NOMO-1 treated with DMSO at 0.1 percent for 48 hours (cell line): Measurements from ENCODE around the gene ART1.
"Not testable (repeated sequence)": the region's sequence is repeated elsewhere in the genome, so short reads cannot be mapped to it uniquely, and the experiment has no call there.

Experiments
- DNase-seq: peaks from one replicate; lab custom pipeline; 2025; ENCODE audit not compliant: unreplicated experiment; lab: John Stamatoyannopoulos, UW

The ART1 gene

DNA sequence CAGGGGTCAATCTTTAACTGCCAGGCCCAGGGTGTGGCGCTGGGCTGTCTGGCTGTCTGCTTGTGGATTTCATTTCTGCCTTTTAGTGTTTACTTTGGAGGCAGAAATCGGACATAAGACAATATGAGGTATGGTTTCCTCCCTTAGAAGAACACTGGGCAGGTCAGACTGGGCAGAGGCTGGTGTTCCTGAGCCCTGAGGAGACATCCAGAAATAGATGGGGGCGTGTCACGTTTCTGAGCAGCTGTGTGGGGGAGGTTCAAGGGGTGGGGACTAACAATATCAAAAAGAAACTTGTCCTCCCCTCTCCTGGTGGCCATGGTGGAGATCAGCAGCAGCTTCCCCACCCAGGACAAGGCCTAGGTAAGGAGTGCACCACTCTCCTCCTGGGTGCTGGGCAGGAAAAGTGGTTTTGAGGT lies at the start of gene ART1:
Gene ART1, plus strand, starts transcription at position 312 of the 419 bp plus-strand sequence. CDS start 14,086 bp downstream, outside the sequence.
- DNase-seq: no peak

- not testable (repeated sequence) for DNase-seq
Observed at GRCh38 chr11:3597743-3598142, 47.2 kb upstream of the ART1 start.

GRCh38 chr11:3600201-3600600 lies 44.7 kb upstream of the ART1 start:
- not testable (repeated sequence) for DNase-seq

GRCh38 chr11:3604167-3604566 lies 40.8 kb upstream of the ART1 start:
- no peak for DNase-seq

GRCh38 chr11:3605283-3605662 lies 39.7 kb upstream of the ART1 start:
- no peak for DNase-seq

- DNase-seq: no peak
Observed at GRCh38 chr11:3605771-3606203, 39.1 kb upstream of the ART1 start.

- no peak for DNase-seq
Observed at GRCh38 chr11:3609416-3610265, 35.3 kb upstream of the ART1 start.

DNA sequence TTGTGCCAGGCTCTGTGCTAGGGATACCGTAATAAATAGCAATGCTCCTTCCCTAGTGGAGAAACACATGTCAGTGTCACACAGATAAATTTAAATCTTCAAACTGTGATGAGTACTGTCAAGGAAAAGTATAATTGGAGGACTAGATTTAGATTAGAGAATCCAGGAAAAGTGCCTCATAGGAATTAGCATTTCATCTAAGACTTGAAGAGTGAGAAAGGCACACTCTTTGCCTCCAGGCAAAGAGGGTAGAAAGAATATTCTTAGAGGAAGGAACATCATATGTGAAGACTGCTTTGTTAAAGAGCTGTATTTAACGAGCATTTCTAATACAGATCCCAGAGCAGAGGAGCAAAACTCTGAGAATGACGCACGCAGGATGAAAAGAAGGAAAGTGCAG lies 34.1 kb upstream of the ART1 start:
- no peak for DNase-seq

- no peak for DNase-seq
Observed at GRCh38 chr11:3611976-3612678, 32.8 kb upstream of the ART1 start.

- DNase-seq: peak; percentile 67
Observed at GRCh38 chr11:3613998-3614741, 30.8 kb upstream of the ART1 start.

DNA sequence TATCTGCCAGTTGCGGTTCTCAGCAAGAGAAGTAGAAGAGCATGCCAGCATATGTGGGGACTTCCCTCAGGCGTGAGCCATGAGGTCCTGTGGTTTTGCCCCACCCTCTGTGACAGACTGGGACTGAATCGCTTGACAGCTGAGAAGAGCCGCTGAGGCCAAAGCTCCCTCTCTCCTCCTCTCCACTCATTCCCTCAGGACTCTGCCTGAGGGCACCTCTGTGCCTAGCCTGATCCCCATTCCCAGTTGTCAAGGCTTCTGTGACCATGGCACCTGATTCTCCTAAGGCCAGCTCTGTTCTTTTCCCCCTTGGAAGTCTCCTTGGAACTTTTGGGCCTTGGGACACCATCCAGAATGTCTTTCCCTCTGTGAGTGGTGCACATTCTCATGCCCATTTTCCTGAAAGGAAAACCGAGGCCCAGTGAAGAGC lies 30.2 kb upstream of the ART1 start:
- DNase-seq: peak; percentile 84

DNA sequence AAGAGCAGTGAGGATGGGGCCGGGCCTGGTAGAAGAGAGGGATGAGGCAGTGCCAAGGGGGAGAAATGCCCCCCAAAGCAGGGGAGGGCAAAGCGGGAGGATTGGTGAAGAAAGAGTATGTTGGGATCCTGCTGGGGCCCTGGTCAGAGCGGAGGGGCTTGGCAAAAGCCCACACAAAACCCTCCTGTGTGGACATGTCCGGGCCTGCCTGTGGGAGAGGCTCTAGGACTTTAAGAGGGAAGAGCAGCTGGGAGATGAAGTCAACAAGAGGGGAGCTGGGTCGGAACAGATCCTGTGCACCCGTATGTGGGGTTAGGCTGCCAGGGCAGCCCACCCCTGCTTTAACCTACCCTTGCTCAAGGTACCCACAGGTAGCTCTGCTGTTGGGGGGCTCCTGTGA lies 28.9 kb upstream of the ART1 start:
- DNase-seq: no peak

DNA sequence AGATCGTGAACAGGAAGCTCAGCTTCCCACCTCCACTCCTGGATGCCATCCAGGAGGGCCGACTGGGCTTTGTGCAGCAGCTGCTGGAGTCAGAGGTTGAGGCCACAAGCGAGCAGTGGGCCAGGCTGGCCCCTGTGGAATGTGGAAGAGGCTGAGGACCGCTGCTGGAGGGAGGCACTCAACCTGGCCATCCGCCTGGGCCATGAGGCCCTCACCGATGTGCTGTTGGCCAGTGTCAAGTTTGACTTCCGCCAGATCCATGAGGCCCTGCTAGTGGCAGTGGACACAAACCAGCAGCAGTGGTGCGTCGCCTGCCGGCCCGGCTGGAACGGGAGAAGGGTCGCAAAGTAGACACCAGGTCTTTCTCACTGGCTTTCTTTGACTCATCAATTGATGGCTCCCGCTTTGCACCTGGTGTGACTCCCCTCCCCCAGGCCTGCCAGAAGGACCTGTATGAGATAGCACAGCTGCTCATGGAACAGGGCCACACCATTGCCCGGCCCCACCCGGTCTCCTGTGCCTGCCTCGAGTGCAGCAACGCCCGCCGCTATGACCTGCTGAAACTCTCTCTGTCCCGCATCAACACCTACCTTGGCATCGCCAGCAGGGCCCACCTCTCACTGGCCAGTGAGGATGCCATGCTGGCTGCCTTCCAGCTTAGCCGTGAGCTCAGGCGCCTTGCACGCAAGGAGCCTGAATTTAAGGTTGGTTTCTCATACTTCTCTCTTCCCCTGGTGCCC lies 28.0 kb upstream of the ART1 start:
- no peak for DNase-seq

DNA sequence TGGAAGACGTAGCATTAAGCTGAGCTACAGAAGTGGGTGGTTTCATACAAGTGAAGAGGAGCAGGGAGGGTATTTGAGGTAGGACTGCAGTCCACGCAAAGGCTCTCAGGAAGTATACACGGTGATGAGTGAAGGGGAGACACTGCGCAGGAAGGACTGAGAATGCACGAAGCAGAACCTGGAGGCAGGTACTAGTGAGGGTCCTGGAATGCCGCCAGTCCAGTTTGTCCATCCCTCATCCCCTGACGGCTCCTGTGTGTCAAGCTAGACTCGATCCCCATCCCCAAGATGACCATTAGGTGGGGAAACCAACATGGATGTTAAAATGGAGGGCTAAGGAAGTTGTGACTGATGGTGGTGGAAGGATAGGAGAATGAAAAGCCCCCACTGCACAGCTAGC lies 26.9 kb upstream of the ART1 start:
- DNase-seq: no peak

DNA sequence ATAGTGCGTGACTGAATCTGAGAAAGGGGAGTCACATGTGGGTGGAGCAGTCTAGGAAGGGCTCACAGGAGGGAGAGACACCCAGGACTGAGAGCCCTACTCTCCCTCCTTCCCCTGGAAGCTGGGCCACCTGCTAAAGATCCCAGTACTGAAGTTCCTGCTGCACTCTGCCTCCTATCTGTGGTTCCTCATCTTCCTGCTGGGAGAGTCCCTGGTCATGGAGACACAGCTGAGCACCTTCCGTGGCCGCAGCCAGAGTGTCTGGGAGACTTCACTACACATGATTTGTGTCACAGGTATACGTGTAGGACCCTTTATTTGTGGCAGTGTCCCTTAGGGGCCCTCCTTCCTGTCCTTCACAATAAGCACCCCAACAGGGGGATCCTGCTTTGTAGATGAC lies 22.4 kb upstream of the ART1 start:
- DNase-seq: no peak

GRCh38 chr11:3623121-3623520 lies 21.8 kb upstream of the ART1 start:
- DNase-seq: peak; percentile 76

DNA sequence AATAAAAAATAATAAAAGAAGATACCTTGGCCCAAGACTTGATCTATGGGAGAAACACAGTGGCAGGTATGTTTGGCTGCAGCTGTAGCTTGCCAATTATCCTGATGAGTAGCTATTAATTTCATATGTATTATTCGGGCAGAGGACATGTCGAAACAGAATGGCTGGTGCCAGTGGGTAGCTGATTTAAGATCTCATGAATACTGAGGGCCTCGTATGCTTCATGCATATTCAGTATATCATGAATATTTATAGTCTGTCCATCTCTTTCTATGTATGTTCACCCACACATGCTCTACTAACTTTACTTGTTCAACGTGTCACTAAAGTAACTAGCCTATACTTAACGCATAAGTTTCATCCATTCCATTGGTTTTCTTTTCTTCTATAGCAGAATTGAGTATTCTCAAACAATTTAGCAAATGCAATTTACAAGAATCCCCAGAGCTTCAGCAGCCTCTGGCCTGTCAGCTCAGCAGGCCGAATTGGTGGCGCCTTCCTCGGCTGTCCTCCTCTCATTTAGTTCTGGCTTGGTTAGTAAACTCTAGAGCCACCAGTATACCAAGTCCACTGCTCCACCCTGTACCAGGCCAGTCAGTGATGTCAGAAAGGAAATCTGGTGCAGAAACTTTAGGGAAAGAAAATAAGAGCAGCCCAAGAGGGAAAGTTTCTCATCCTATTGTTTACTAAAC lies 21.0 kb upstream of the ART1 start:
- DNase-seq: no peak

DNA sequence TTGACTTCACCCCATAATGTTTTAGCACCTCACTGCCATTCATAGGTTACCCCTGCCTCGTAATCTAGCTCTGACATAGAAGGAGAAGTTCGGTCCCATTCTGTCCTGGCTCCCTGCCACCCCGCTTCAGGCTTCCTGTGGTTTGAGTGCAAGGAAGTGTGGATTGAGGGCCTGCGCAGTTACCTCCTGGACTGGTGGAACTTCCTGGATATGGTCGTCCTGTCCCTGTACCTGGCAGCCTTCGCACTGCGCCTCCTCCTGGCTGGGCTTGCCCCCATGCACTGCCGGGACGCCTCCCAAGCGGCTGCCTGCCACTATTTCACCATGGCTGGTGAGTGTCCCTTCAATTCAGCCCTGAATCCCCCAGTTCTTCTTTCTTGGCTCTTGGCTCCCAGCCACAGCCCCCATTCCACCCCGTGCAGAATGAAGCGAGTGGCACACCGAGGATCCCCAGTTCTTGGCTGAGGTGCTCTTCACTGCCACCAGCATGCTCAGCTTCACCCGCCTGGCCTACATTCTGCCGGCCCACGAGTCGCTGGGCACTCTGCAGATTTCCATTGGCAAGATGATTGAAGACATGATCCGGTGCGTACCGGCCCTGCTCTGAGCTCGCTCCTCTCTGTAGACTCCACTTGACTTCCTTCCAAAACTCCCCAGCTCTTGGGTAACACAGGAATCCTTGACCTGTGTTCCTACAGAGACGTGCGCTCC lies 18.5 kb upstream of the ART1 start:
- no peak for DNase-seq

- DNase-seq: no peak
Observed at GRCh38 chr11:3627291-3627690, 17.6 kb upstream of the ART1 start.

DNA sequence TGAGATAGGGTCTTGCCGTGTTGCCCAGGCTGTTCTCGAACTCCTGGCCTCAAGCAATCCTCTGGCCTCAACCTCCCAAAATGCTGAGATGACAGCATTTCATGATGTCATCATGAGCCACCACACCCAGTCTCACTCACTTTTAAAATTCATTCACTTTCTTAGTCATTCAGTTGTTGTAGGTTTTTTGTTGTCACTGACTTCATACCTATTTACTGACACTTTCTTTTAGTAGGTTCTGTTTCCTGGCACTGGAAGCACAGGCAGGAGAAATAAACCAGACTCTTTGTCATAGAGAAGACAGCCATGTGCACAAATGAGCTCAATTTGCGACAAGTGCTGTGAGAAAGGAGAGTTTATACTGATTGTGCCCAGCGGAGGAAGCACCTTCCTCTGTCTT lies 13.6 kb upstream of the ART1 start:
- DNase-seq: no peak
